Neural cell (in vitro differentiated cells): ENCODE results near the gene ITGB3. TPM values are rescaled to one million over a fixed set of nuclear protein-coding genes. Genes with fewer than 3 reads are reported as not detected.

Experiments used
- H2AFZ ChIP-seq: fragments of 200-600, 300-800 bp; sonication (generic), shearing (Covaris generic); 2 replicates; pipeline ENCODE4 v1.6.0; 2014; ENCODE audit warnings: low read depth, mild to moderate bottlenecking, antibody characterized with exemption, low read length, moderate library complexity
- H3F3A ChIP-seq: fragments of 200-600 bp; shearing (Covaris generic); 2 replicates; pipeline ENCODE4 v1.6.1; 2016; ENCODE audit warnings: mild to moderate bottlenecking, moderate library complexity, mixed read lengths, antibody characterized with exemption, low read length; ENCODE audit not compliant: insufficient read depth, poor library complexity, severe bottlenecking
- H3K27ac ChIP-seq: fragments of 200-600, 300-800 bp; sonication (generic), shearing (Covaris generic); 2 replicates; pipeline ENCODE4 v1.5.1; 2014; ENCODE audit warnings: mild to moderate bottlenecking, low read length, moderate library complexity
- H3K27me3 ChIP-seq: fragments of 300-800, 200-600 bp; sonication (generic), shearing (Covaris generic); 2 replicates; pipeline ENCODE4 v1.6.0; 2014; ENCODE audit warnings: mild to moderate bottlenecking, low read depth, low read length, moderate library complexity; ENCODE audit not compliant: insufficient read depth
- H3K36me3 ChIP-seq: fragments of 300-800, 200-600 bp; sonication (generic), shearing (Covaris generic); 2 replicates; pipeline ENCODE4 v1.5.1; 2014; ENCODE audit warnings: mild to moderate bottlenecking, antibody characterized with exemption, low read length, moderate library complexity; ENCODE audit not compliant: insufficient read depth
- H3K4me2 ChIP-seq: fragments of 300-800, 200-600 bp; sonication (generic), shearing (Covaris generic); 2 replicates; pipeline ENCODE4 v1.6.0; 2014; ENCODE audit warnings: mild to moderate bottlenecking, low read length
- H3K4me3 ChIP-seq: fragments of 300-800, 200-600 bp; sonication (generic), shearing (Covaris generic); 2 replicates; pipeline ENCODE4 v1.5.1; 2014; ENCODE audit warnings: mild to moderate bottlenecking, low read length, moderate library complexity
- H3K79me2 ChIP-seq: fragments of 200-600 bp; shearing (Covaris generic); replicated peaks from 2 replicates; pipeline ENCODE4 v1.6.0; 2014; ENCODE audit warnings: mild to moderate bottlenecking, low read length, moderate library complexity; ENCODE audit not compliant: insufficient read depth
- H3K9ac ChIP-seq: fragments of 300-800, 200-600 bp; sonication (generic), shearing (Covaris generic); 2 replicates; pipeline ENCODE4 v1.6.1; 2016; ENCODE audit warnings: mild to moderate bottlenecking, low read length, mixed read lengths
- H3K9me2 ChIP-seq: fragments of 200-600 bp; shearing (Covaris generic); 2 replicates; pipeline ENCODE4 v1.6.1; 2016; ENCODE audit warnings: mild to moderate bottlenecking, low read length, mixed read lengths; ENCODE audit not compliant: insufficient read depth
- H3K9me3 ChIP-seq: fragments of 200-600, 300-800 bp; sonication (generic), shearing (Covaris generic); 2 replicates; pipeline ENCODE4 v1.6.1; 2016; ENCODE audit warnings: mild to moderate bottlenecking, mixed run types, low read length, moderate library complexity, mixed read lengths
- H4K20me1 ChIP-seq: fragments of 200-600 bp; shearing (Covaris generic); 2 replicates; pipeline ENCODE4 v1.6.1; 2016; ENCODE audit warnings: mild to moderate bottlenecking, mixed run types; ENCODE audit not compliant: insufficient read depth
- CTCF ChIP-seq: fragments of 450-650 bp; IDR thresholded peaks from 2 replicates; pipeline ENCODE4 v1.5.1; 2014; ENCODE audit warnings: antibody characterized with exemption, mild to moderate bottlenecking, moderate library complexity; ENCODE audit not compliant: poor library complexity, severe bottlenecking
- EP300 ChIP-seq: fragments of 450-650 bp; conservative IDR thresholded peaks from 2 replicates; pipeline ENCODE4 v1.6.1; 2014; ENCODE audit warnings: antibody characterized with exemption, mild to moderate bottlenecking, moderate library complexity; ENCODE audit not compliant: poor library complexity, severe bottlenecking
- EZH2 ChIP-seq: fragments of 200-600, 300-800 bp; shearing (Covaris generic), sonication (generic); IDR thresholded peaks from 2 replicates; pipeline ENCODE4 v1.6.1; 2014; ENCODE audit warnings: antibody characterized with exemption, low read length, borderline replicate concordance, mild to moderate bottlenecking; ENCODE audit not compliant: insufficient read depth, poor library complexity, severe bottlenecking
- MXI1 ChIP-seq: fragments of 450-650 bp; conservative IDR thresholded peaks from 2 replicates; pipeline ENCODE4 v1.6.1; 2014; ENCODE audit warnings: antibody characterized with exemption, mild to moderate bottlenecking; ENCODE audit not compliant: poor library complexity, severe bottlenecking
- POLR2AphosphoS5 ChIP-seq: IDR thresholded peaks from 2 replicates; pipeline ENCODE4 v1.6.1; 2012
- RAD21 ChIP-seq: fragments of 450-650 bp; conservative IDR thresholded peaks from 2 replicates; pipeline ENCODE4 v1.6.1; 2014; ENCODE audit warnings: antibody characterized with exemption, mild to moderate bottlenecking, moderate library complexity
- REST ChIP-seq: IDR thresholded peaks from 2 replicates; pipeline ENCODE4 v1.6.1; 2012; ENCODE audit warnings: borderline replicate concordance
- SMC3 ChIP-seq: fragments of 450-650 bp; conservative IDR thresholded peaks from 2 replicates; pipeline ENCODE4 v1.6.1; 2014; ENCODE audit warnings: antibody characterized with exemption, mild to moderate bottlenecking, moderate library complexity; ENCODE audit not compliant: poor library complexity
- TAF1 ChIP-seq: IDR thresholded peaks from 2 replicates; pipeline ENCODE4 v1.6.1; 2012; ENCODE audit warnings: low read depth
- polyA plus RNA-seq: library from polyadenylated mRNA; depleted of rRNA; stranded (reverse); fragments of >200 nt; gene quantifications from 2 replicates; pipeline ENCODE4 v1.2.3, GENCODE V29; 2014

Gene ITGB3
- polyA plus RNA-seq, 1 donor from 2014 or later: not detected

- Histone ChIP-seq H2AFZ (no peak overlapping the region), H3K27me3 (no peaks in the 10 kb centered on the region), H3K4me3 (no peak overlapping the region), H3K4me2 (no peak overlapping the region), H3F3A (no peaks in the 10 kb centered on the region), H3K9ac (no peak overlapping the region), H3K79me2 (no peaks in the 10 kb centered on the region), H3K9me3 (no peaks in the 10 kb centered on the region), H3K36me3 (no peaks in the 10 kb centered on the region), H4K20me1 (no peaks in the 10 kb centered on the region), H3K9me2 (no peaks in the 10 kb centered on the region), H3K27ac (no peak overlapping the region)
- TF ChIP-seq REST: no peak
- no peak for TF ChIP-seq POLR2AphosphoS5
- no peak for TF ChIP-seq EZH2
- no peak for TF ChIP-seq MXI1
- TF ChIP-seq SMC3: no peak
- no peak for TF ChIP-seq CTCF
- TF ChIP-seq TAF1: no peak
- no peak for TF ChIP-seq RAD21
- TF ChIP-seq EP300: no peak
Observed at GRCh38 chr17:47338026-47338425, 84.4 kb downstream of the ITGB3 start.

- Histone ChIP-seq H3K27me3 (no peaks in the 10 kb centered on the region), H3K4me2 (no peak overlapping the region), H3K27ac (no peak overlapping the region), H2AFZ (no peak overlapping the region), H3F3A (no peaks in the 10 kb centered on the region), H3K36me3 (no peaks in the 10 kb centered on the region), H3K9me3 (peaks cover 3% of the 10 kb centered on the region), H3K4me3 (no peak overlapping the region), H3K9me2 (no peaks in the 10 kb centered on the region), H3K79me2 (no peaks in the 10 kb centered on the region), H3K9ac (no peak overlapping the region), H4K20me1 (no peaks in the 10 kb centered on the region)
- TF ChIP-seq SMC3: no peak
- TF ChIP-seq MXI1: no peak
- no peak for TF ChIP-seq TAF1
- TF ChIP-seq POLR2AphosphoS5: no peak
Observed at GRCh38 chr17:47352848-47353247, 99.2 kb downstream of the ITGB3 start.

- H3F3A ChIP-seq: no peaks in the 10 kb centered on the region
- H2AFZ ChIP-seq: no peak overlapping the region
- H3K79me2 ChIP-seq: no peaks in the 10 kb centered on the region
- H3K9ac ChIP-seq: no peak overlapping the region
- no peak for TF ChIP-seq TAF1
- no peak for TF ChIP-seq CTCF
- no peak for TF ChIP-seq SMC3
- no peak for TF ChIP-seq REST
- no peak for TF ChIP-seq POLR2AphosphoS5
- TF ChIP-seq RAD21: no peak
- no peak for TF ChIP-seq MXI1
- no peak for TF ChIP-seq EZH2
- no peak for TF ChIP-seq EP300
- H3K4me2 ChIP-seq: no peak overlapping the region
- H3K4me3 ChIP-seq: no peak overlapping the region
- H3K9me3 ChIP-seq: peaks cover 3% of the 10 kb centered on the region
- no peaks in the 10 kb centered on the region for H3K9me2 ChIP-seq
- no peaks in the 10 kb centered on the region for H3K36me3 ChIP-seq
- H3K27me3 ChIP-seq: no peaks in the 10 kb centered on the region
- H4K20me1 ChIP-seq: no peaks in the 10 kb centered on the region
- H3K27ac ChIP-seq: no peak overlapping the region
Observed at GRCh38 chr17:47358652-47359051, 105.0 kb downstream of the ITGB3 start.
